ENCODE data around the gene AARSD1. TPM values are rescaled to one million over a fixed set of nuclear protein-coding genes. Genes with fewer than 3 reads are reported as not detected.

The AARSD1 gene
- total and polyA plus RNA-seq, 2 donors (not counting 1 experiment from before 2014, with no cell fraction given): 17.7 to 37.3 TPM

DNA sequence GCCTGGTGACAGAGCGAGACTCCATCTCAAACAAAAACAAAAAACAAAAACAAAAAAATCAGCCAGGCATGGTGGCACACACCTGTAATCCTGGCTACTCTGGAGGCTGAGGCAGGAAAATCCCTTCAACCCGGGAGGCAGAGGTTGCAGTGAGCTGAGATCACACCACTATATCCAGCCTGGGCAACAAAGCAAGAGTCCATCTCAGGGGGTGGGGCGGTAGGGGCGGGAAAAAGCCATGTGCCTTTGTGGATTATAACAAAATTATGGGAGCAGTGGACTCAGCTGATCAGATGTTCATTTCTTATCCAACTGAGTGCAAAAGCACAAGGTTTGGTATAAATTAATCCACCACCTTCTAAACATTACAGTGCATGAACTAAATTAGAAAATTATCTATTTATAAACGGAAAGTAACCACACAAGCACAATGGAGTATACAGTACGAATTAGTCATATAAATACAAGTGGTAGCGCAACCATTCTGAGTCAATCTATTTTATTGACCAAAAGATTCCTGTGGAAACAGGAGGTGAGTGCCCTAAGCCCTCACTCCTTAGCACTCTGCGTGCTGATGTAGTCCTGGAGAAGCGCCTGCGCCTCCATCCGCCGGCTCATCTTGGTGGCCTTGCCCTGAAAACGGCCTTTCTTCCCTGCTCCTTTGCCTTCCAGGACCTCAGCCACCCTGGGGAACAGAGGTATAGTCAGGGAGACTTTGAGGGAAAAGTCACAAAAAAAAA lies 14.0 kb downstream of the AARSD1 start:
- TF ChIP-seq EZH2 (IDR thresholded peaks at IDR 0.05; ENCODE audit: low read length, missing control alignments): no peak
- TF ChIP-seq, protein P1, sequence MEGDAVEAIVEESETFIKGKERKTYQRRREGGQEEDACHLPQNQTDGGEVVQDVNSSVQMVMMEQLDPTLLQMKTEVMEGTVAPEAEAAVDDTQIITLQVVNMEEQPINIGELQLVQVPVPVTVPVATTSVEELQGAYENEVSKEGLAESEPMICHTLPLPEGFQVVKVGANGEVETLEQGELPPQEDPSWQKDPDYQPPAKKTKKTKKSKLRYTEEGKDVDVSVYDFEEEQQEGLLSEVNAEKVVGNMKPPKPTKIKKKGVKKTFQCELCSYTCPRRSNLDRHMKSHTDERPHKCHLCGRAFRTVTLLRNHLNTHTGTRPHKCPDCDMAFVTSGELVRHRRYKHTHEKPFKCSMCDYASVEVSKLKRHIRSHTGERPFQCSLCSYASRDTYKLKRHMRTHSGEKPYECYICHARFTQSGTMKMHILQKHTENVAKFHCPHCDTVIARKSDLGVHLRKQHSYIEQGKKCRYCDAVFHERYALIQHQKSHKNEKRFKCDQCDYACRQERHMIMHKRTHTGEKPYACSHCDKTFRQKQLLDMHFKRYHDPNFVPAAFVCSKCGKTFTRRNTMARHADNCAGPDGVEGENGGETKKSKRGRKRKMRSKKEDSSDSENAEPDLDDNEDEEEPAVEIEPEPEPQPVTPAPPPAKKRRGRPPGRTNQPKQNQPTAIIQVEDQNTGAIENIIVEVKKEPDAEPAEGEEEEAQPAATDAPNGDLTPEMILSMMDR (conservative IDR thresholded peaks at IDR 0.05 in 1 of 2, IDR thresholded peaks at IDR 0.05 in 1 of 2; ENCODE audit: low read depth in 1 of 2, low read length in 2 of 2): no peak
- H3K4me1 ChIP-seq (ENCODE audit: control insufficient read depth, extremely low read depth, insufficient read depth, low read length): no peaks in the 10 kb centered on the region
- peak overlapping the region; percentile 35 for H3K4me2 ChIP-seq (ENCODE audit: extremely low read depth, insufficient read depth, low read length)
- no peak overlapping the region for H2AFZ ChIP-seq (ENCODE audit: low read length)
- no peak overlapping the region for H3K27ac ChIP-seq (ENCODE audit: insufficient read depth, low read length)
- H3K27me3 ChIP-seq (ENCODE audit: control insufficient read depth, insufficient read depth, low read length): no peaks in the 10 kb centered on the region
- peak; percentile 38 to 51 for DNase-seq (ENCODE audit: low read depth in 2 of 2)
- H3K4me3 ChIP-seq (replicated peaks in 1 of 4; ENCODE audit: control extremely low read depth in 1 of 4, insufficient read depth in 1 of 4, low read depth in 3 of 4, low read length in 4 of 4): no peak overlapping the region
- H3K9ac ChIP-seq (ENCODE audit: insufficient read depth, low read length): no peak overlapping the region
- no peaks in the 10 kb centered on the region for H3K9me3 ChIP-seq (ENCODE audit: control insufficient read depth, insufficient read depth, low read depth, low read length)
- H4K20me1 ChIP-seq (ENCODE audit: control insufficient read depth, extremely low read depth, insufficient read depth, low read length): no peaks in the 10 kb centered on the region
- peaks cover 15% of the 10 kb centered on the region for H3K36me3 ChIP-seq (ENCODE audit: control insufficient read depth, insufficient read depth, low read length)
- H3K79me2 ChIP-seq (ENCODE audit: control insufficient read depth, insufficient read depth, low read length): no peaks in the 10 kb centered on the region

DNA sequence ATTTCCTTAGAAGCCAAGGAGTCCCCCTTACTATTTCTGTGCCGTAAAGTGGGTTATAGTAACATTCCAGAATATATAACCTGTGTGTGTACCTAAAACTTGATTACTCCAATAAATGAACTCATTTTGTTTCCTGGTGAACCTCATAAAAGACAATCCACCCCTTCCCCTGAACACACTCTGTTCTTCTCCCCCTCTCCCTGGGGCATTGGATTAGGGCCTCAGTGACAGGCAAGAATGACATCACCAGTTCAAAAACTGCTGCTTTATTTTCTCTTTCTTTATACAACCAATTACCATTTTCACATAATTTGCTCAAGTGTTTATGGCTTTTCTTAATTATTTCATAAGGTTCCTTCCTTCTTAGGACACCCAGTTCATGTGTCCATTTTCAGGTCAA lies 17.4 kb downstream of the AARSD1 start:
- TF ChIP-seq, protein P1 (conservative IDR thresholded peaks at IDR 0.05 in 1 of 2, IDR thresholded peaks at IDR 0.05 in 1 of 2; ENCODE audit: low read depth in 1 of 2, low read length in 2 of 2): no peak
- no peak for TF ChIP-seq EZH2 (IDR thresholded peaks at IDR 0.05; ENCODE audit: low read length, missing control alignments)
- Histone ChIP-seq H3K9me3 (ENCODE audit: control insufficient read depth, insufficient read depth, low read depth, low read length) (no peaks in the 10 kb centered on the region), H2AFZ (ENCODE audit: low read length) (no peak overlapping the region), H3K27ac (ENCODE audit: insufficient read depth, low read length) (no peak overlapping the region), H3K4me2 (ENCODE audit: extremely low read depth, insufficient read depth, low read length) (no peak overlapping the region), H4K20me1 (ENCODE audit: control insufficient read depth, extremely low read depth, insufficient read depth, low read length) (no peaks in the 10 kb centered on the region), H3K27me3 (ENCODE audit: control insufficient read depth, insufficient read depth, low read length) (no peaks in the 10 kb centered on the region), H3K9ac (ENCODE audit: insufficient read depth, low read length) (no peak overlapping the region), H3K4me1 (ENCODE audit: control insufficient read depth, extremely low read depth, insufficient read depth, low read length) (no peaks in the 10 kb centered on the region), H3K79me2 (ENCODE audit: control insufficient read depth, insufficient read depth, low read length) (no peaks in the 10 kb centered on the region), H3K36me3 (ENCODE audit: control insufficient read depth, insufficient read depth, low read length) (peaks cover 8% of the 10 kb centered on the region), H3K4me3 (replicated peaks in 1 of 4; ENCODE audit: control extremely low read depth in 1 of 4, insufficient read depth in 1 of 4, low read depth in 3 of 4, low read length in 4 of 4) (no peak overlapping the region)
- DNase-seq (ENCODE audit: low read depth in 2 of 2): no peak

DNA sequence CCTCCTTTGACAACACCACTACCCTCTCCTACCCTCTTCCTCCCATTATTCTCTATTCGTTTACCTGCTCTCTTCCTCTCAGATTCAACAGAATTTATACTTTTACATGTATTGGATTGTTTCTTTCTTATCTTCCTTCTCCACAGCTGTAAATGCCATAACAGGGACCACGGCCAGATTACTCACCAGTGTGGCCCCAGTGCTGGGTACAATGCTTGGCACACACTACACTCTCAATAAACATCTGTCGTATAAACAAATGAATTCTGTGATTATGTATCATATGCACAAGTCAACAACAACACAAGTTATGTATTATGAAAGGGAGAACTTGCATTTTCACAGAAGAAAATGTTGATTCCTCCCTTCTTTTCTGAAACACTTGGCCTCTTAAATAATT lies 20.0 kb downstream of the AARSD1 start:
- DNase-seq (ENCODE audit: low read depth in 2 of 2): peak in 1 of 2 donors; percentile 62
- H3K27me3 ChIP-seq (ENCODE audit: control insufficient read depth, insufficient read depth, low read length): no peaks in the 10 kb centered on the region
- peaks cover 2% of the 10 kb centered on the region for H3K36me3 ChIP-seq (ENCODE audit: control insufficient read depth, insufficient read depth, low read length)
- no peak overlapping the region for H2AFZ ChIP-seq (ENCODE audit: low read length)
- H3K9ac ChIP-seq (ENCODE audit: insufficient read depth, low read length): no peak overlapping the region
- H3K4me2 ChIP-seq (ENCODE audit: extremely low read depth, insufficient read depth, low read length): peak overlapping the region; percentile 35
- H3K9me3 ChIP-seq (ENCODE audit: control insufficient read depth, insufficient read depth, low read depth, low read length): no peaks in the 10 kb centered on the region
- H3K79me2 ChIP-seq (ENCODE audit: control insufficient read depth, insufficient read depth, low read length): no peaks in the 10 kb centered on the region
- TF ChIP-seq EZH2 (IDR thresholded peaks at IDR 0.05; ENCODE audit: low read length, missing control alignments): no peak
- TF ChIP-seq, protein P1 (conservative IDR thresholded peaks at IDR 0.05 in 1 of 2, IDR thresholded peaks at IDR 0.05 in 1 of 2; ENCODE audit: low read depth in 1 of 2, low read length in 2 of 2): no peak
- H3K4me1 ChIP-seq (ENCODE audit: control insufficient read depth, extremely low read depth, insufficient read depth, low read length): no peaks in the 10 kb centered on the region
- H4K20me1 ChIP-seq (ENCODE audit: control insufficient read depth, extremely low read depth, insufficient read depth, low read length): no peaks in the 10 kb centered on the region
- no peak overlapping the region for H3K4me3 ChIP-seq (replicated peaks in 1 of 4; ENCODE audit: control extremely low read depth in 1 of 4, insufficient read depth in 1 of 4, low read depth in 3 of 4, low read length in 4 of 4)
- no peak overlapping the region for H3K27ac ChIP-seq (ENCODE audit: insufficient read depth, low read length)

All from fibroblast of lung (primary cell).